ENCODE results near the gene PRDM16.
"Not testable (repeated sequence)": the region's sequence is repeated elsewhere in the genome, so short reads cannot be mapped to it uniquely, and the experiment has no call there.

The PRDM16 gene

GRCh38 chr1:3084726-3085125 is 15.7 kb downstream of the PRDM16 start:
- no peak for DNase-seq

GRCh38 chr1:3085721-3086120 is 16.7 kb downstream of the PRDM16 start:
- DNase-seq: no peak

- no peak for DNase-seq
Measured at GRCh38 chr1:3086272-3086974, 17.4 kb downstream of the PRDM16 start.

- DNase-seq: no peak
Measured at GRCh38 chr1:3087049-3087448, 18.0 kb downstream of the PRDM16 start.

GRCh38 chr1:3087946-3088668 is 19.1 kb downstream of the PRDM16 start:
- DNase-seq: not testable (repeated sequence)

GRCh38 chr1:3089490-3089889 is 20.5 kb downstream of the PRDM16 start:
- DNase-seq: no peak

- DNase-seq: no peak
Measured at GRCh38 chr1:3091334-3091733, 22.3 kb downstream of the PRDM16 start.

GRCh38 chr1:3092530-3092929 is 23.5 kb downstream of the PRDM16 start:
- no peak for DNase-seq

GRCh38 chr1:3093898-3094626 is 25.1 kb downstream of the PRDM16 start:
- DNase-seq: peak; percentile 63

- DNase-seq: no peak
Measured at GRCh38 chr1:3094863-3095780, 26.1 kb downstream of the PRDM16 start.

- peak; percentile 17 for DNase-seq
Measured at GRCh38 chr1:3096345-3096744, 27.3 kb downstream of the PRDM16 start.

- no peak for DNase-seq
Measured at GRCh38 chr1:3097231-3097630, 28.2 kb downstream of the PRDM16 start.

GRCh38 chr1:3097861-3098260 is 28.9 kb downstream of the PRDM16 start:
- DNase-seq: no peak

- no peak for DNase-seq
Measured at GRCh38 chr1:3099861-3100260, 30.9 kb downstream of the PRDM16 start.

- no peak for DNase-seq
Measured at GRCh38 chr1:3101124-3101939, 32.3 kb downstream of the PRDM16 start.

GRCh38 chr1:3102641-3103040 is 33.6 kb downstream of the PRDM16 start:
- DNase-seq: no peak

- no peak for DNase-seq
Measured at GRCh38 chr1:3103967-3104677, 35.1 kb downstream of the PRDM16 start.

- DNase-seq: no peak
Measured at GRCh38 chr1:3105167-3105863, 36.3 kb downstream of the PRDM16 start.

GRCh38 chr1:3106216-3106615 is 37.2 kb downstream of the PRDM16 start:
- DNase-seq: no peak

- no peak for DNase-seq
Measured at GRCh38 chr1:3107201-3107600, 38.2 kb downstream of the PRDM16 start.

GRCh38 chr1:3109355-3109754 is 40.4 kb downstream of the PRDM16 start:
- no peak for DNase-seq

All from hematopoietic multipotent progenitor cell treated with erythropoietin and hydrocortisone succinate and interleukin-3 and kit ligand, for 4 days (in vitro differentiated cells).